Activated T-helper 1 cell treated with anti-CD3 and anti-CD28 coated beads, Interleukin-12 subunit alpha, Interleukin-12 subunit beta, Interleukin-2, Interleukin-4 antibody, amounts not matched to agents 30 ng/mL and 10 ng/mL and 1 ng/mL, durations not matched to agents 14 hours and 24 hours and 36 hours (primary cell): ENCODE results near the gene SLC35E2B. TPM values are rescaled to one million over a fixed set of nuclear protein-coding genes. Genes with fewer than 3 reads are reported as not detected.
"Not testable (repeated sequence)": the region's sequence is repeated elsewhere in the genome, so short reads cannot be mapped to it uniquely, and the experiment has no call there.

Experiments used
- DNase-seq: peaks from one replicate; pipeline ENCODE4 v3.0.0; 2021; ENCODE audit warnings: low spot score
- H3K27ac Mint-ChIP-seq: one replicate; pipeline ENCODE4 v1.8.0; 2021; ENCODE audit warnings: mild to moderate bottlenecking, mixed read lengths
- H3K27me3 Mint-ChIP-seq: one replicate; pipeline ENCODE4 v1.8.0; 2022; ENCODE audit warnings: mild to moderate bottlenecking, moderate library complexity, mixed read lengths; ENCODE audit not compliant: insufficient read depth
- H3K36me3 Mint-ChIP-seq: one replicate; pipeline ENCODE4 v1.8.0; 2021; ENCODE audit warnings: low read depth, mixed read lengths
- H3K4me1 Mint-ChIP-seq: one replicate; pipeline ENCODE4 v1.8.0; 2021; ENCODE audit warnings: low read depth, mixed read lengths
- H3K4me3 Mint-ChIP-seq: one replicate; pipeline ENCODE4 v1.8.0; 2021; ENCODE audit warnings: mild to moderate bottlenecking, moderate library complexity, mixed read lengths
- H3K9me3 Mint-ChIP-seq: one replicate; pipeline ENCODE4 v1.8.0; 2021; ENCODE audit warnings: mixed read lengths
- intact Hi-C: fragments of 100-400 bp; cut with micrococcal nuclease; formaldehyde crosslinking; loops from one replicate; pipeline ENCODE4 v1.15.1; 2024
- total RNA-seq: library from RNA; stranded (reverse); gene quantifications from 2 replicates; pipeline ENCODE4 v1.2.3, GENCODE V29; 2022

SLC35E2B gene
- total RNA-seq, 1 donor from 2014 or later = 41.1 TPM

DNA sequence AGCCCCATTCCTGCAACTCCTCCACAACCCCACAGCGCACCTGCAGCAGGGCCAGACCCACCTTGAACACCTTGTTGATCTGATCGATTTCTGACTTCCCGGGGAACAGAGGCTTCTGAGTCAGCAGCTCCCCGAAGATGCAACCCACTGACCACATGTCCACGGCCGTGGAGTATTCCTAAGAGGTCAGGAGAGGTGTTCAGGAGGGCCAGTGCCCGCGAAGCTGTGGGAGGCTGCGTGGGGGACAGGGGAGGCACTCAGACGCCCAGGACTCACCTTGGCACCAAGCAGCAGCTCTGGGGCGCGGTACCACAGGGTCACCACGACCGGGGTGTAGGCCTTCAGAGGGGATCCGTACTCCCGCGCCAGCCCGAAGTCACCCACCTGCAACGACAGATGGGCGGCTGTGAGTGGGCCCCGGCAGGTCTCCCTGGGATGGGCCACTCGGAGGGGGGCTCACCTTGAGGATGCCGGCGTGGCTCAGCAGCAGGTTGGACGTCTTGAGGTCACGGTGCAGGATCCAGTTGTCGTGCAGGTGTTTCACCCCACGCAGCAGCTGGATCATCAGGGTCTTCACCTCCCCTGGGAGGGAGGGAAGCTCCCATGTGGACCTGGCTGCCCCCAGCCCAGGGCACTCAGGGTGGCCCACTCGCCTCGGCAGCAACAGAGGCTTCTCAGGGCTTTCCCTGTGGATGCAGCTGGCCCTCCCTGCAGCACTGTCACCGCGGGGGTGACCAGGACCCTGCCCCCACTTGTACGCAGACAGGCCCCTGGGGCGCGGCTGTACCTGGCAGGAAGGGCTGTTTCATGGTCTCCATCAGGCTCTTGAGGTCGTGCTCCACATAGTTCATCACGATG is 55.7 kb downstream of the SLC35E2B start:
- intact Hi-C loops, H3K4me1 Mint-ChIP-seq, H3K27ac Mint-ChIP-seq, H3K36me3 Mint-ChIP-seq, H3K9me3 Mint-ChIP-seq, H3K27me3 Mint-ChIP-seq, DNase-seq, H3K4me3 Mint-ChIP-seq: not testable (repeated sequence)

DNA sequence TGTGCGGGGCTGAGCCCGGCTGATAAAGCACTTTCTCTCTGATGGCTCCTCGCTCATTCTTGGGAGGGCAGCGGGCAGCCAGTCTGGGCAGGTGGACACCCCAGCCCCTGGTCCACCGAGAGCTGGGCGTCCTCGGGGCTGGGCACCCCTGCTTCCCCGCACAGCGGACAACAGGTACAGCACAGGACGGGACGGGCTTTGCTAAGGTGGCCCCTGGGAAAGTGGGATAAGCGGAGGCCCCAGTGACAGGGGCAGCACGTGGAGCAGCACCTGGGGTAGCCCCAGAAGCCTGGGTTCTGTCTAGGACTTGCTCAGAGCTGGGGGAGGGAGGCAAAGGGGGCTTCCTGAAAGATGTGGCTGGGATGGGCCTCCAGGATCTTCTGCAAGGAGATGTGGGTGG is 58.0 kb downstream of the SLC35E2B start:
- H3K9me3 Mint-ChIP-seq, H3K36me3 Mint-ChIP-seq, intact Hi-C loops, H3K27ac Mint-ChIP-seq, H3K4me3 Mint-ChIP-seq, DNase-seq, H3K27me3 Mint-ChIP-seq, H3K4me1 Mint-ChIP-seq: not testable (repeated sequence)

GRCh38 chr1:1633409-1633808 is 59.2 kb downstream of the SLC35E2B start:
- H3K36me3 Mint-ChIP-seq, H3K4me3 Mint-ChIP-seq, H3K9me3 Mint-ChIP-seq, DNase-seq, H3K4me1 Mint-ChIP-seq, H3K27ac Mint-ChIP-seq, H3K27me3 Mint-ChIP-seq, intact Hi-C loops: not testable (repeated sequence)

- peaks cover 2% of the 10 kb centered on the region for H3K36me3 Mint-ChIP-seq
- H3K4me3 Mint-ChIP-seq = peak within 1 kb of the TSS; percentile 30
- intact Hi-C loops = loop anchor here (2.0 kb wide), 2 partner anchors 17 to 27 kb away; partner anchors contain the start of genes CDK11B and MIB2
- H3K27ac Mint-ChIP-seq = no peak within 1 kb of the TSS
- H3K27me3 Mint-ChIP-seq = peaks cover 4% of the 10 kb centered on the region
- H3K9me3 Mint-ChIP-seq = no peaks in the 10 kb centered on the region
- no peak for DNase-seq
- no peaks in the 10 kb centered on the region for H3K4me1 Mint-ChIP-seq
Measured at GRCh38 chr1:1631782-1632420, 60.7 kb downstream of the SLC35E2B start, which contains the start of gene MMP23B. MMP23B (plus strand) TSS chr1:1632173; CDS start chr1:1632219, 46 bp downstream.

GRCh38 chr1:1630965-1631781 is 61.4 kb downstream of the SLC35E2B start:
- H3K36me3 Mint-ChIP-seq = peaks cover 2% of the 10 kb centered on the region
- no peak overlapping the region for H3K27ac Mint-ChIP-seq
- intact Hi-C loops = loop anchor here (2.0 kb wide), 2 partner anchors 16 to 28 kb away; partner anchors contain the start of genes CDK11B and MIB2
- no peak for DNase-seq
- no peaks in the 10 kb centered on the region for H3K9me3 Mint-ChIP-seq
- no peaks in the 10 kb centered on the region for H3K4me1 Mint-ChIP-seq
- H3K27me3 Mint-ChIP-seq = peaks cover 4% of the 10 kb centered on the region
- peak overlapping the region; percentile 30 for H3K4me3 Mint-ChIP-seq

DNA sequence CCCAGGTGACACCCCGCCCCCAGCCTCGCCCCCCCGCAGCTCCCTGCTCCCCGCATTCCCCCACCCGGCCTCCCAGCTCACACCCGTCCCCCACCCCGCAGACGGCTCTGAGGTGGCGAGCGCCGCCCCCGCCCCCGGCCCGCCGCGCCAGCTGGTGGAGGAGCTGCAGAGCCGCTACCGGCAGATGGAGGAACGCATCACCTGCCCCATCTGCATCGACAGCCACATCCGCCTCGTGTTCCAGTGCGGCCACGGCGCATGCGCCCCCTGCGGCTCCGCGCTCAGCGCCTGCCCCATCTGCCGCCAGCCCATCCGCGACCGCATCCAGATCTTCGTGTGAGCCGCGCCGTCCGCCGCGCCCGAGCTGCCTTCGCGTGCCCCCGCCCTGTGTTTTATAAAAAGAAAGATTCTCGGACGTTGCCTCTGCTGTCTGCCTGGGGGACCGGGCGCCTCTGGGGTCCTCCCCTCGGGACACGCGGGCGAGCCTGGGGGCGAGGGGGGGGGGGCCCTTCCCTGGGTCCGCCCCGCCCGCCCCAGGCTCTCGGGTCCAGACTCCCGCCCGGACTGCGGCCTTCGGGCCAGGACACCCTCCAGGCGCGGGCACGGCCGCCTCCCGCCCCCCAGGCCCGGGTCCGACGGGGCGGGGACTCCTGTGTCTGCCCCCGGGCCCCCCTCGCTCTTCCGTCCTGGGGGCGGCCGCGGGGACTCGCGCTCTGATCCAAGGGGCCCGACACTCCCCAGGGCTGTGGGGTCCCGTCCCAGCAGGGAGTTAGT is 62.2 kb downstream of the SLC35E2B start:
- peaks cover 2% of the 10 kb centered on the region for H3K36me3 Mint-ChIP-seq
- peak overlapping the region; percentile 85 for H3K4me3 Mint-ChIP-seq
- peaks cover 4% of the 10 kb centered on the region for H3K27me3 Mint-ChIP-seq
- intact Hi-C loops = loop anchor here (2.0 kb wide), 2 partner anchors 16 to 28 kb away; partner anchors contain the start of genes CDK11B and MIB2
- peak overlapping the region; percentile 89 for H3K27ac Mint-ChIP-seq
- no peaks in the 10 kb centered on the region for H3K4me1 Mint-ChIP-seq
- peak; percentile 94 for DNase-seq
- no peaks in the 10 kb centered on the region for H3K9me3 Mint-ChIP-seq

DNA sequence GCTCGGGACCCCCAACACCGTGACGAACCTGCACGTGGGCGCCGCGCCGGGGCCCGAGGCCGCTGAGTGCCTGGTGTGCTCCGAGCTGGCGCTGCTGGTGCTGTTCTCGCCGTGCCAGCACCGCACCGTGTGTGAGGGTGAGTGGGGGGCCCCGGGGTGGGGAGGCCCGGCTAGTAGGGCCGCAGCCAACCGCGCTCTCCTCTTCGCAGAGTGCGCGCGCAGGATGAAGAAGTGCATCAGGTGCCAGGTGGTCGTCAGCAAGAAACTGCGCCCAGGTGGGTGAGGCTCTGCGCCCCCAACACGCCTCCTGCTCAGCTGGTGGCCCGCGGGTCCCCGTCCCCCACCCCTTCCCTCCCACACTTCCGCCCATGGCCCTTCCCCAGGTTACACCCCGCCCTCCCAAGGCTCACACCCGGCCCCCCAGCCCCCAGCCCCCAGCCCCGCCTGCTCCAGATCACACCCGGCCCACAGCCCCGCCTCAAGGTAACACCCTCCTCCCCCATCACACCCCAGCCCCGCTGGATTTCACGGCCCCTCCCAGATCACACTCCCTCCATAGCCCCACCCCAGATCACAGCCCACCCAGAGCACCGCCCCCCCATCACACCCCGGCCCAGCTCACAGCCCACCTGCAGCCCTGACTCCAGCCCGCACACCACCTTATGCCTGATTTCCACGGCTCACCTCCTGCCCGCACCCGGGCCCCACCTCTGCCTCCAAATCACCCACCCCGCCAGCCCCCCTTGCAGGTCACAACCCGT is 63.0 kb downstream of the SLC35E2B start:
- Mint-ChIP-seq H3K27me3 (peaks cover 4% of the 10 kb centered on the region), H3K4me3 (peak overlapping the region; percentile 42), H3K36me3 (peaks cover 2% of the 10 kb centered on the region), H3K27ac (peak overlapping the region; percentile 65), H3K9me3 (no peaks in the 10 kb centered on the region), H3K4me1 (no peaks in the 10 kb centered on the region)
- peak; percentile 37 for DNase-seq
- intact Hi-C loops = loop anchor here (2.0 kb wide), 2 partner anchors 15 to 29 kb away; partner anchors contain the start of genes CDK11B and MIB2

DNA sequence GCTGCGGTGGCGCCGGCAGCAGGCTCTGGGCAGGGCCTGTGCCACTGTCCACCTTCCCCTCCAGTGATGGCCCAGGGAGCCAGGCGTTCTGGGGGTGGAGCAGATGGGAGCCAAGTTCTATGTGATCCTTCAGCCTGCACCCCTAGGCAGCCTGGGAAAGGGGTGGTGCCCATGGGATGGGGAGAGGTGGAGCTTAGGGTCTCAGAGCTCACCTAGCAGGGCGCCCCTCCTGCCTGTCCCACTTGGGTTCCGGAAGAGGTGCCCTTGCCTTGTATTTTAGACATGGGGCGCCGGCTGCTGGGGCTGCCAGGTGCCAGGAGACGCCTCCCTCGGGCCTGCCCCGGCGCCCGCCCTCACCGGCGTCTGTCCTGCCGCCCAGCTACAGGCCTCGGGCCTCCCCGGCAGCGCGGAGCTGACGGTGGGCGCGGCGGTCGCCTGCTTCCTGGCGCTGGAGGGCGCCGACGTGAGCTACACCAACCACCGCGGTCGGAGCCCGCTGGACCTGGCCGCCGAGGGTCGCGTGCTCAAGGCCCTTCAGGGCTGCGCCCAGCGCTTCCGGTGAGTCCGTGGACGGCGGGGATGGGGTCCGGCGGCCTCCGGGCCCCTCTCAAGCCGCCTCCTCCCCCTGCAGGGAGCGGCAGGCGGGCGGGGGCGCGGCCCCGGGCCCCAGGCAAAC is 63.7 kb downstream of the SLC35E2B start:
- no peaks in the 10 kb centered on the region for H3K4me1 Mint-ChIP-seq
- peaks cover 4% of the 10 kb centered on the region for H3K27me3 Mint-ChIP-seq
- DNase-seq = no peak
- H3K27ac Mint-ChIP-seq = no peak overlapping the region
- peaks cover 2% of the 10 kb centered on the region for H3K36me3 Mint-ChIP-seq
- intact Hi-C loops = no loop called here
- no peak overlapping the region for H3K4me3 Mint-ChIP-seq
- H3K9me3 Mint-ChIP-seq = no peaks in the 10 kb centered on the region

GRCh38 chr1:1627829-1628753 is 64.5 kb downstream of the SLC35E2B start:
- Mint-ChIP-seq H3K4me1 (no peaks in the 10 kb centered on the region), H3K27me3 (peaks cover 4% of the 10 kb centered on the region), H3K9me3 (no peaks in the 10 kb centered on the region), H3K27ac (no peak overlapping the region), H3K4me3 (no peak overlapping the region), H3K36me3 (peaks cover 2% of the 10 kb centered on the region)
- no peak for DNase-seq
- intact Hi-C loops = no loop called here

DNA sequence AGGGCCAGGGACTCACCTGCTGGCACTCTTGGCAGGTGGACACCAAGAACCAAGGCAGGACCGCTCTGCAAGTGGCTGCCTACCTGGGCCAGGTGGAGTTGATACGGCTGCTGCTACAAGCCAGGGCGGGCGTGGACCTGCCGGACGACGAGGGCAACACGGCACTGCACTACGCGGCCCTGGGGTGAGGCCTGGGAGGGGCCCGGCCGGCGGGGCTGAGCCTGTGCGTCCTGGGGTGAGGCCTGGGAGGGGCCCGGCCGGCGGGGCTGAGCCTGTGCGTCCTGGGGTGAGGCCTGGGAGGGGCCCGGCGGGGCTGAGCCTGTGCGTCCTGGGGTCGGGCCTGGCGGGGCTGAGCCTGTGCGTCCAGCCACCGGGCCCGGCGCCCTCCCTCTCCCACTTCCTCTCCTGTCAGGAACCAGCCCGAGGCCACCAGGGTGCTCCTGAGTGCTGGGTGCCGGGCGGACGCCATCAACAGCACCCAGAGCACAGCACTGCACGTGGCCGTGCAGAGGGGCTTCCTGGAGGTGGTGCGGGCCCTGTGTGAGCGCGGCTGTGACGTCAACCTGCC is 65.2 kb downstream of the SLC35E2B start:
- DNase-seq = no peak
- Mint-ChIP-seq H3K9me3 (no peaks in the 10 kb centered on the region), H3K27me3 (peaks cover 4% of the 10 kb centered on the region), H3K27ac (no peak overlapping the region), H3K36me3 (peaks cover 2% of the 10 kb centered on the region), H3K4me1 (no peaks in the 10 kb centered on the region), H3K4me3 (no peak overlapping the region)
- intact Hi-C loops = no loop called here
